OCI-M2 (cell line): Measurements from ENCODE around the gene PLCD3.

Experiments
- DNase-seq: peaks from one replicate; lab custom pipeline; 2025; ENCODE audit not compliant: unreplicated experiment; lab: John Stamatoyannopoulos, UW

Gene PLCD3

DNA sequence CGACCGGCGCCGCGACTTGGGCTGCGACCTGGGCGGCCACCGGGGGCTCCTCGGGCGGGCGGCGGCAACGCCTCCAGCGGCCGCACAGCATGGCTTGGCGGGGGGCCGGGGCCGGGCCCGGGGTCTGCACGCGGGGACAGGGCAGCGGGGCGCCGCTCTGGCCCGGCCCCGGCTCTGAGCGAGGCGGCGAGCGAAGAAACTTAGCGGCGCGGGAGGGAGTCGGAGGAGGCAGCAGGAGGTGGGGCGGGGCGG is at the start of gene PLCD3:
Gene PLCD3, minus strand, starts transcription at position 196 of the 252 bp plus-strand sequence. Its CDS starts 105 bp downstream, at position 91.
- DNase-seq, result no peak

DNA sequence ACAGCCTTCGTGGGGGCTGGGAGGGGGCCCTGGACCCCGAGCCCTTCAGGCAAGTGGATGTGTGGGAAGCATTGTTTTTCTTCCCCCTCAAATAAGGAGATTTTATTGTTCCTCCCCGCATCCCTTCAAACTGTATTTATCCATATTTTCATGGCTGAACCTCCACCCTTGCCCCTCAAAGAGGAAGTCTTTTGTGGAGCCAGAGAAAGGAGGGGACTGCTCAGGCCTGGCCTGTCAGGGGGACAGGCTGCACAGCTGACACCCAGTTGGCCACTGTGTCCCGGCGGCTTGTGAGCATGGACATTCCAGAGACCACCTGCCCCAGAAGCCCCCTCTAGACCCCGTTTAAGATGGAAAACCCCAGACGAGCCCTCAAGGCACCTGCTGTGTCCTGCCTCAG is 45.2 kb upstream of the PLCD3 start:
- DNase-seq, result no peak

DNA sequence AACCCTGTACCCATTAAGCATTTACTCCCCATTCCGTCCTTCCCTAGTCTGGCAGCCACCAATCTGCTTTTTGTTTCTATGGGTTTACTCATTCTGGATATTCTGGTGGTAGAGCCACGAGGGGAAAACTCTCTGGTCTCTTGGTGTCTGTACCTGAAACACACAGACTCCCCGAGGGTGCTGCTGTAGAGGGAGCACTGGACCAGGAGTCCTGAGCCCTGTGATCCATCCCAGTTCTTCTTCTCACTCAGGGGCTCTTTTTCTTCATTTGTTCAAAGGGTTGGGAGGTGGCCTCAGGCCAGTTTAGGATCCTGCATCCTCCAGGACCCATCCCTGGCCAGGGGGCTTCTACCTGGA is 43.4 kb upstream of the PLCD3 start:
- DNase-seq, result no peak

- no peak for DNase-seq
Observed at GRCh38 chr17:45172541-45173286, 40.4 kb upstream of the PLCD3 start.

DNA sequence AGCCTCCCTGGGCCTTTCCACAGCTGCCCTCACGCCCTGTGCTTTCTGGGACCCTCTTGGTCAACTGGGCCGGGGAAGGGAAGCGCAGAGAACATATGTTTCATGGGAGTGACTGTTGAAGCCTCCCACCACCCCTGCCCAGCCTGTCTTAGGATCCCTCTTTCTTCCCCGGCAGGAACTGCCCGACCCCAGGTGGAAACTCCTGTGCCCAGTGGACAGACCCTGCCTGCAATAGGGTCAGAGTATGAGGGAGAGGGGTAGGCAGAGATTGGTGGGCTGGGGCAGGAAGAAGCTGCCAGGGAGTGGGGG is 39.9 kb upstream of the PLCD3 start:
- no peak for DNase-seq

DNA sequence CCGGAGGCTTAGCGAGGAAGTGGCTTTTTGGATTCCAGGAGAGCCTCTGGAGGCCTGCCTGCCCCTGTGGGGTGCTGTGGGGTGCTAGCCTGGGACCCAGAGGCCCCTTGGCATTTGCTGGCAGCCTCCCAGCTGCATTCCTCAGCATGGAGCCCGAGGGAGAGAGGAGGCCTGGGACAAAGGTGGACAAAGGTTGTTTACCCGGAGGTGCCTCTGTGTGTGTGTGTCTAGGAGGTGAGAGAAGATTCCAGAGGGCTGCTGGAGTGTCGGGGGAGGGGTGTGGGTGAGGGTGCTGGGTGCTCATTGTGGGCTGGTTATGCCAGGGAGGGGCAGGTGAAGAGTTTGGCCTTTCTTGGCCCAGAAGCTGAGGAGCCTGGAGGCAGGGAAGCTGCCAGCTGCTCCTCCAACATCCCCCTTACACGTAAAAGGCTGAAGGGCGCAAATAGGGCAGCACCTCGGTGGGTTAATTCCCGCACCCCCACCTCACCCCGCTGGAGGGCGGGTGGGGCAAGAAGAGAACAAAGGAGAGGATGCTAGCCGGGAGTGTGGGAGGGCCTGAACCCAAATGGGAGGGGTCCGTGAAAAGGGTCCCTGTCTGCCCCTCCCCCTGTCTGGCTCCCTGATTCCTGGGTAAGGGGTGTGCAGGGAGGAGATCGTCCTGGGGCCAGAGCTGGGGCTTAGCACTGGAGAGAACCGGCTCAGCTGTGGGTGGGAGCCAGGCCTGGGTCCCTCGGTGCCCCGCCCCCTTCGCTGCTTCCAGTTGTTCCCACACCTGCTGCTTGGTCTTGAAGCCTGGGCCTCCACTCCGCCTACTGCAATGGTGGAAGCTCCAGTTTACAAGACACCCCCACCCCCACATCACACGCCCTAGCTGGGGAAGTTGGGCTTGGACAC is 39.3 kb upstream of the PLCD3 start:
- no peak for DNase-seq

GRCh38 chr17:45170931-45171337 is 38.6 kb upstream of the PLCD3 start:
- DNase-seq, result no peak

GRCh38 chr17:45170280-45170930 is 38.1 kb upstream of the PLCD3 start:
- DNase-seq, result no peak

- DNase-seq, result no peak
Observed at GRCh38 chr17:45168991-45169752, 36.9 kb upstream of the PLCD3 start.

DNA sequence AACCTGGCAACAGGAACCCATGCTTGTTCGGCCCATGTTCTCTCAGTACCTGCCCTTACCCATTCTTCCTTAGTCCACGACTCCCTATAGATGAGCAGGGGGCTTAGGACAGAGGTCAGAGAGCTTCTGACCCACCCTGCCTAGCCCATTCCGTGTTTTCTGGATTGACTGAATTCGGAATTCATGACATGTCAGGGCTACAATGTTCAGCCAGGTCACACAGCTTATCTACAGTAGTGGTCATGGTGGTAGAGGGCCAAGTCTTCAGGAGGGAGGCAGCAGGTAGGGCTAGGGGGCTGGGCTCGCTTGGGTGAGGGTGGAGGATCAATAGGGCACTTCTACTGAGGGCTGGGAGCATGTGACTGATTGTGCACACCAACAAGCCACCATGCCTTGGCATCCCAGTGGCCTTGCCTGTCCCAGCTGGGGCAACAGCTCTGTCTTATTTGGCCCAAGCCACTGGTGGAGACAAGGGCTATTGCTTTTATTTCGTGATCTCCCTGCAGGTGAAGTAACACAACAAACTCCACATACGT is 32.5 kb upstream of the PLCD3 start:
- no peak for DNase-seq

GRCh38 chr17:45162025-45162687 is 29.8 kb upstream of the PLCD3 start:
- no peak for DNase-seq

DNA sequence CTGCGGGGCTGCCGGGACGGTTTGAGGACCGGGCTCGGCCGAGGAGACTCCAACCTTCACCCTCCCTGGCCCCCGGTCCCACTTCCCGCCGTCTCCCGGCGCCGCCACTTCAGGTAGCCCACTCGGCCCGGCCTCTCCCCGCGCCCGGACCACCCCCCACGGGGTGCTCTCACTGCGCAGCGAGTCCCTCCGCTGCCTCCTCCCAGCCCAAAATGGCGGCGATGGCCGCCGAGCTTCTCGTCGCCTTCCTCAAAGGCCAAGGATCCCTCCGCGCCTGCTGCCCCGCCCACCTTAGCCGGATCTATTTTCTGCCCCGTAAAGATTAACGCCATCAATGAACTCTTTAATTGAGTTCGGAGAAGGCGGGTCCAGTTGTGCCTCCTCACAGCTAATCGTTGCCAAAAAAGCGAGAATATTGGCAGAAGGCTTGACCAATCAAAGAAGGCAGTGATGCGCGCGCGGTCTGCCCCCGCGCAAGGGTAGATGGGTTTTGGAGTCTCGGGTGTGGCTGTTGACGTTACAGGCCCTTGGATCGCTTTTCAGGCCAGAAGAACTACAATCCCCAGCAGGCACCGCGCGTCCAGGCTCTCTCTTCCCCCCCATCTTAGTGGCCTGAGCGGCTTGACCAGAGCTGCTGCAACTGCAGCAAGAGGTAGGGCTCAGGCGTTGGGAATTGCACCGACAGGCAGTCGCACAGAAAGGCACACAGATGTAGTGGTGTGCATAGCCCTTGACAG is 29.1 kb upstream of the PLCD3 start, which contains the start of gene HEXIM2:
Gene HEXIM2, plus strand, starts transcription at position 588 of the 737 bp plus-strand sequence. CDS start 919 bp downstream, outside the sequence.
- DNase-seq, result peak; percentile 94

DNA sequence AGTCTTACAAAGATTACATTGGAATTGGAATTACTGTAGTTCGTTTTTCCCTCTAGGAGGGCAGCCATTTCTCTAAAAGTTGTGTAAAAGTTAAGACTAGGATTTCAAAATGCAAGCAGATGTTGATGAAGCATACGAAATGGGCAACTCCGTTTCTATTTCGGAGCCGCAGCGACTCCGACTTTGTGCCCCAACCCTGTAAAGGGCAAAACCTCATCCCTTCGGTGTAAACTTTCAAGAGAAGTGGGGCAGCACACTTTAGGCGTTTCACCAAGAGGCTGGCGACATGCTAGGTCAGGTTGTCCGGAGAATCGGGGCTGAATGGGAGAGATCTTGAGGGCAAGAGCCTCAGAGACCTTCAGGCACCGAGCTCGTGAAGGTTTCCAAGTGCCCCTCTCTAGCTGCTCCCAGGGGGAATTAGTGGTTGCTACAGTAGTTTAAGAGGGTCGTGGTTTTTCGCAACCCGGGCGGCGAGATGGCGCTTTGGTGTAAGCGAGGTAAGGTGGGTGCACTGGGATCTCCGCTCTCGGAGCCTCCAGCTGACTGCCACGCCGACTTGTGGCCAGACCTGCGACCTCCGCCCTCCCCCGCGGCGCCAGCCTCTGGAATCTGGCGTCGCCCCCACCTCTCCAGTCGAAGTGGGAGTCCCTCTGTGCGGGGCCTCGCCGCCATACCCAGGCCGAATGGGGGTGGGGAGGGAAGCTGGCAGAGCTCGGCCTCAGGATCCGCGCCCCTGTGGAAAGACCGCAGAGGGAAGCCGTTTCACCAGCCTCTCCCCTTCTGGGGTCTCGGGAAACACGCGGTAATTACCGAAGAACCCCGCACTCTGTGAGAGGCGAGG is 28.4 kb upstream of the PLCD3 start:
- no peak for DNase-seq

- DNase-seq, result no peak
Observed at GRCh38 chr17:45156242-45156641, 23.9 kb upstream of the PLCD3 start.

- no peak for DNase-seq
Observed at GRCh38 chr17:45155483-45155882, 23.2 kb upstream of the PLCD3 start.

DNA sequence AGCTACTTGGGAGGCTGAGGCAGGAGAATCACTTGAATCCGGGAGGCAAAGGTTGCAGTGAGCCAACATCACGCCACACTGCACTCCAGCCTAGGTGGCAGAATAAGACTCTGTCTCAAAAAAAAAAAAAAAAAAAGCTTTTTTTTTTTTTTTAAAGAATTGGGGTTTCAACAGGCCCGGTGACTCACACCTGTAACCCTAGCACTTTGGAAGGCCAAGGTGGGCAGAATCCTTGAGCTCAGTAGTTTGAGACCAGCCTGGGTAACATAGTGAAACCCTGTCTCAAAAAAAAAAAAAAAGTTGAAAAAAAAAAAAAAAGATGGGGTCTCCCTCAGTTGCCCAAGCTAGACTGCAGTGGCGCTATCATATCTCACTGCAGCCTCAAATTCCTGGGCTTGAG is 22.7 kb upstream of the PLCD3 start:
- no peak for DNase-seq

DNA sequence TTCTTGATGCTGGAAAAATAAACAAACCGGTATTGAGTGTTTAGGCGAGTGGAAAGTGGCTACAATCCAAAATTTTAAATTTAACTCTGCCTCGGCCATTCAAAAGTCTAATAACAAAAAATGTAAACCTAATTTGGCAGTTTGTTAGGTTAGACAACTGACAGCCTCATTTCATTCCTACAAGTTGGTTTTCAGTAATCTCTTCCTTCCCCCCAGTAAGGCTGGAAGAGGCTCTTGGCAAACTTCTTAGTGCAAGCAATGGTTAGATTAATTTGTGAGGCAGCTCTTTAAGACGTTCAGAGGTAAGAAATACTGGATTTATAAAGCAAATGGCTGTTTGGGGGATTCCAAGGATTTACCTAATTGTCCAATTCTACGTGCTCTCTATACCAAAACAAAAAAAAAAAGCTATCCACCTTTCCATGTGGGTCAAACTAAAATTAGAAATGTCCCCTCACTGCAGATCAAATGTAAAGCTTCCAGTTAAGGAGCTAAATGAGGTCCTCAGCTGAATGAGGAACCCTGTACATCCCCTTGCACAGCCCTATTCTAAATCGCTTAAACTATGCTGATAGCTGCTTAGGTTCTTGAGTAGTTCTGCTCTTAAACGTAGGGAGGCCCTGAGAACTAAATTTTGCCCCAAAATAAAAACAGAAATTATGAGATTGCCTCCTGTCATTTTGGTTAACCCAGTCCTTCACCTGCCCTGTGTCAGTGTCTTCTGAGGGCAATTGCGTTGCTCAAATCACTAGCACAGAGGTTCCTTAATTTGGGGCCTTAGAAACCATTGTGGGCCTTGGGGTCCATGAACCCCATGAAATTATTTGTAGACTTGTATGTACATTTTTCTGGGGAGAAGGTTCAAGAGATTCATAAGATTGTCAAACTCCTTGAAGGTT is 18.8 kb upstream of the PLCD3 start:
- no peak for DNase-seq
